Transverse colon (tissue), 4 donors: Measurements from ENCODE around the gene MICAL1. TPM values are rescaled to one million over a fixed set of nuclear protein-coding genes. Genes with fewer than 3 reads are reported as not detected.

Source experiments
- DNase-seq: peaks from one replicate; pipeline ENCODE4 v3.0.0-alpha.2; 2019
- H3K27ac ChIP-seq, 4 donors: fragments of 200-600 bp; sonication (generic); 2 replicates each; pipeline ENCODE4 v1.5.1; 2016 to 2018; ENCODE audit warnings: inconsistent platforms in 4 of 4
- H3K27me3 ChIP-seq: fragments of 200-600 bp; sonication (generic); 2 replicates; pipeline ENCODE4 v1.5.1; 2017; ENCODE audit warnings: inconsistent platforms
- H3K36me3 ChIP-seq, 4 donors: fragments of 200-600 bp; sonication (generic); 2 replicates each; pipeline ENCODE4 v1.5.1; 2017 to 2019; ENCODE audit warnings: inconsistent platforms in 4 of 4
- H3K4me1 ChIP-seq, 4 donors: fragments of 200-600 bp; sonication (generic); 2 replicates each; pipeline ENCODE4 v1.5.1; 2017 to 2020; ENCODE audit warnings: inconsistent platforms in 4 of 4
- H3K4me3 ChIP-seq, 4 donors: fragments of 200-600 bp; sonication (generic); 1 replicate in 1 of 4; 2 replicates in 3 of 4; pipeline versions ENCODE4 v1.5.1 to v1.6.1; 2017 to 2019; ENCODE audit warnings: inconsistent platforms in 4 of 4
- H3K9me3 ChIP-seq, 2 donors: fragments of 200-600 bp; sonication (generic); 2 replicates each; pipeline ENCODE4 v1.5.1; 2017 to 2019; ENCODE audit warnings: inconsistent platforms in 2 of 2
- EP300 ChIP-seq: sonication (generic); formaldehyde crosslinking; IDR thresholded peaks from one replicate; pipeline ENCODE4 v1.6.1; 2017; ENCODE audit warnings: antibody characterized with exemption, low read depth
- POLR2A ChIP-seq: fragments of 450-650 bp; IDR thresholded peaks from one replicate; pipeline ENCODE4 v1.6.1; 2016; ENCODE audit warnings: antibody characterized with exemption, mild to moderate bottlenecking, moderate library complexity
- POLR2AphosphoS5 ChIP-seq, 3 donors: sonication (generic); formaldehyde crosslinking; IDR thresholded peaks; one replicate each; pipeline ENCODE4 v1.6.1; 2016; ENCODE audit warnings: antibody characterized with exemption in 3 of 3
- WGBS, 2 donors: methylation state at CpG; one replicate each; pipeline ENCODE4 v1.1.5; 2018; ENCODE audit warnings: low coverage in 1 of 2; 5-methylcytosine and 5-hydroxymethylcytosine counted together
- in situ Hi-C, 4 donors: fragments of 200-750 bp; cut with MboI; loops; one replicate each; pipeline versions ENCODE4 v1.15.0 to v1.15.1; 2017; ENCODE audit warnings: low sequenced_read_pairs in 3 of 4, low pct_ligation_motif_present in 1 of 4, low pct_unique_long_range_greater_than_20kb in 1 of 4
- intact Hi-C: fragments of 100-400 bp; cut with DNase I; formaldehyde crosslinking; loops from one replicate; pipeline ENCODE4 v1.15.1; 2023; ENCODE audit warnings: low total_unique reads
- total RNA-seq, 4 donors: library from RNA; depleted of rRNA; stranded (reverse); fragments of >200 nt; gene quantifications; one replicate each; pipeline ENCODE4 v1.1.0, GENCODE V29; 2016
- TF ChIP-seq, protein P1 (sequence below), 5 experiments: fragments of 200-600 bp in 3 of 5; fragments of 450-650 bp in 2 of 5; sonication (generic) in 3 of 5; IDR thresholded peaks; 1 replicate in 2 of 5; 2 replicates in 3 of 5; pipeline ENCODE4 v1.5.1; 2016 to 2017; ENCODE audit warnings: antibody characterized with exemption in 5 of 5, inconsistent platforms in 3 of 5, mild to moderate bottlenecking in 2 of 5, moderate library complexity in 1 of 5

The MICAL1 gene
- total RNA-seq, 4 donors from 2014 or later = 85.3 to 241 (median 121) TPM

DNA sequence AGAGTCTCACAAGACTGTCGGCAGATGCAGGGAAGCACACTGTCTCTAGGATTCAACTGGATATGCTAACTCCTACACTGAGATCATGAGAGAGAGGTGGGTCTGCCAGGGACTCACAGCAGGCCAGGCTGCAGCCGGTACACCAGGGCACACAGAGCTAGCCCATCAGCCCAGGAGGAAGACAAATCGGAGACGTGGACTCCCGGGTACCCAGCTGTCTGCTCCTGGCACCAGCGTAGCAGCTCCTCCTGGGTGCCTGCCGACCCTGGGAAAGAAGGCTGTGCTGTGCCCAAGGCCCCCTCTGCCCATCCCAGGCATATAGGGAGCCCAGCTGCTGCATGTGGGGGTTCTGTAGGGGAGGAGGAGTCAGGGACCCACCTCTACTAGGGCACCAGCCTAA lies 7.0 kb downstream of the MICAL1 start:
- 71% methylated on average over 7 of the region's 7 CpGs; no CpG with 5 or more reads in 1 of the 2 donors for WGBS, 2 donors
- Histone ChIP-seq H3K36me3 (no peaks in the 10 kb centered on the region), H3K27ac (no peak overlapping the region), H3K9me3 (no peaks in the 10 kb centered on the region), H3K4me1 (peaks cover 0 to 7% (median 2%) of the 10 kb centered on the region in 4 donors), H3K27me3 (no peaks in the 10 kb centered on the region), H3K4me3 (no peak overlapping the region)
- in situ Hi-C loops = loop anchor here in 1 of 4 donors (25.0 kb wide), 1 partner anchor 239 kb away; the partner anchor contains the start of genes AK9 and FIG4
- DNase-seq = no peak
- TF ChIP-seq, protein P1, sequence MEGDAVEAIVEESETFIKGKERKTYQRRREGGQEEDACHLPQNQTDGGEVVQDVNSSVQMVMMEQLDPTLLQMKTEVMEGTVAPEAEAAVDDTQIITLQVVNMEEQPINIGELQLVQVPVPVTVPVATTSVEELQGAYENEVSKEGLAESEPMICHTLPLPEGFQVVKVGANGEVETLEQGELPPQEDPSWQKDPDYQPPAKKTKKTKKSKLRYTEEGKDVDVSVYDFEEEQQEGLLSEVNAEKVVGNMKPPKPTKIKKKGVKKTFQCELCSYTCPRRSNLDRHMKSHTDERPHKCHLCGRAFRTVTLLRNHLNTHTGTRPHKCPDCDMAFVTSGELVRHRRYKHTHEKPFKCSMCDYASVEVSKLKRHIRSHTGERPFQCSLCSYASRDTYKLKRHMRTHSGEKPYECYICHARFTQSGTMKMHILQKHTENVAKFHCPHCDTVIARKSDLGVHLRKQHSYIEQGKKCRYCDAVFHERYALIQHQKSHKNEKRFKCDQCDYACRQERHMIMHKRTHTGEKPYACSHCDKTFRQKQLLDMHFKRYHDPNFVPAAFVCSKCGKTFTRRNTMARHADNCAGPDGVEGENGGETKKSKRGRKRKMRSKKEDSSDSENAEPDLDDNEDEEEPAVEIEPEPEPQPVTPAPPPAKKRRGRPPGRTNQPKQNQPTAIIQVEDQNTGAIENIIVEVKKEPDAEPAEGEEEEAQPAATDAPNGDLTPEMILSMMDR (IDR thresholded peaks at IDR 0.05) = no peak
- no peak for TF ChIP-seq EP300
- TF ChIP-seq POLR2A = no peak
- TF ChIP-seq POLR2AphosphoS5 (IDR thresholded peaks at IDR 0.05) = no peak
- intact Hi-C loops = loop anchor here (1.0 kb wide), 1 partner anchor 31 kb away; no protein-coding TSS in a partner anchor

DNA sequence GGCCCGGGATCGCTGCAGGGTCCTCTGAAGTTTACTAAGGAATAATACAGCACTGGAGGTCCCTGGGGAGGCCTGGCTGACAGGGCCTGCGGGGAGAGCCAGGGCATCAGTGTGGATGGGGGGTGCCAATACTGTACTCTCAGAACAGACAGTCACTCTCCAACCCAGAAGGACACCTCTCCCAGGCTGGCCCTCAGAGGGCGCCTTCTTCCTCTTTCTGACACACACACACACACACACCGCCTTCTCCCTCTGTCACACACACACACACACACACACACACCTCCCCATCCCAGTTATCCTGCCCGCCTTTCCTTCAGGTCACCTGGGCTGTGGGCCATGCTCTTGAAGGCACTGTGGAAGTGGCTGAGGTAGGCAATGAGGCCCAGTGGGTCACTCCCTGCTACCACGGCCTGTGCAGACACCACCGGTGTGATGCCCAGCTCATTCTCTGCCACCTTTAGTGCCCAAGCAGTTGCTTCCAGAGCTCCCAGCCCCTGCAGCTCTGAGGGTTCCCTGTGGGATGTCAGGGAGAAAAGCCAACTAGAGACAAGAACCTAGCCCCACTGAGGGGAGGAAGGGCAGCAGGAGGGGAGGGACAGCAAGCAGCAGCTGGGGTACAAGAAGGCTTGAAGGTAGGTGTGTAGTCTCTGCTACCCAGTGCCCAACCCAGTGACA lies 7.6 kb downstream of the MICAL1 start:
- TF ChIP-seq EP300 (no peak), POLR2A (no peak)
- TF ChIP-seq, protein P1 (IDR thresholded peaks at IDR 0.05) = no peak
- WGBS, 2 donors = 78% methylated on average over 8 of the region's 8 CpGs; no CpG with 5 or more reads in 1 of the 2 donors
- intact Hi-C loops = loop anchor here (1.0 kb wide), 1 partner anchor 31 kb away; no protein-coding TSS in a partner anchor
- H3K27ac ChIP-seq = no peak overlapping the region
- peaks cover 0 to 7% (median 0%) of the 10 kb centered on the region in 4 donors for H3K4me1 ChIP-seq
- no peaks in the 10 kb centered on the region for H3K9me3 ChIP-seq
- H3K36me3 ChIP-seq = no peaks in the 10 kb centered on the region
- H3K4me3 ChIP-seq = no peak overlapping the region
- H3K27me3 ChIP-seq = no peaks in the 10 kb centered on the region
- in situ Hi-C loops = loop anchor here in 1 of 4 donors (25.0 kb wide), 1 partner anchor 239 kb away; the partner anchor contains the start of genes AK9 and FIG4
- DNase-seq = no peak

DNA sequence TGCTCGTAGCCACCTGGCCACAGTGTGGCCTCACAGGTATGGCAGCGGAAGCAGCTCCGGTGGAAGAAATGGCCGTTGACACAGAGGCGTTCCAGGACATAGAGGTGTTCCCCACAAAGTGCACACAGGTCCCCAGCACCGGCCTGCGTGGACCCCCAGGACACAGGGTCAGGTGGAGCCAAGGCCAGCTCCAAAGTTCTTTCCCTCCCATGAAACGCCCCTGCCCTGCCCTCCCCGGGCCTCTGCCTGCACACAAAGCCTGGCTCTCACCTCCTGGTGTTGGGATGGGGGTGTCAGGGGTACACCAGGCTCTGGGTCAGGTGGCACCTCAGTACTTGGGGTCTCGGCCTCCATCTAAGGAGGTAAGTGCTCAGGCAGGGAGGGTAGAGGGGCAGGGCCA lies 8.5 kb downstream of the MICAL1 start:
- Histone ChIP-seq H3K27me3 (no peaks in the 10 kb centered on the region), H3K4me3 (no peak overlapping the region), H3K27ac (no peak overlapping the region), H3K36me3 (no peaks in the 10 kb centered on the region), H3K4me1 (peaks cover 0 to 11% (median 1%) of the 10 kb centered on the region in 4 donors), H3K9me3 (no peaks in the 10 kb centered on the region)
- WGBS, 2 donors = 79% methylated on average over 10 of the region's 10 CpGs; no CpG with 5 or more reads in 1 of the 2 donors
- TF ChIP-seq POLR2AphosphoS5 (IDR thresholded peaks at IDR 0.05) (no peak), POLR2A (no peak), EP300 (no peak)
- TF ChIP-seq, protein P1 (IDR thresholded peaks at IDR 0.05) = no peak
- in situ Hi-C loops = loop anchor here in 1 of 4 donors (25.0 kb wide), 1 partner anchor 240 kb away; the partner anchor contains the start of genes AK9 and FIG4
- intact Hi-C loops = no loop called here
- no peak for DNase-seq

DNA sequence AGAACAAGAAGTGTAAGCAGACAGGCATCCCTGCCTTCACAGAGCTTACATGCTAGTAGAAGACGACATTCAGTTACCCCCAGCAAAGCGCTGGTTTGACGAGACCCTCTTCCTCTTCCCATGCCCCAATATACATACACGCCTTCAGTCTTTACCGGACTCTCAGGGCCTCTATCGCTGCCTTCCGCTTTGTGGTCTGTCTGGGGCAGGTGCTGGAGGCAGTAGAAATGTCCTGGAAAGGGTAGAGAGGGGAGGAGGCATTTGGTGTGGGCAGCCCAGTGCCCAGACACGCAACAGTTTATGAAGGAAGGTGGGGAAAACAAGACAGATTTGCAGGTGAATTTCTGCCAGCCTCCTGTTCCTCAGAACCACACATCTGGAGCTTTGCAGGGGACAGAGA lies 9.0 kb downstream of the MICAL1 start:
- intact Hi-C loops = no loop called here
- Histone ChIP-seq H3K4me3 (no peak overlapping the region), H3K36me3 (no peaks in the 10 kb centered on the region), H3K27me3 (no peaks in the 10 kb centered on the region), H3K4me1 (peaks cover 0 to 16% (median 6%) of the 10 kb centered on the region in 4 donors), H3K9me3 (no peaks in the 10 kb centered on the region), H3K27ac (no peak overlapping the region)
- TF ChIP-seq POLR2AphosphoS5 (IDR thresholded peaks at IDR 0.05) = no peak
- TF ChIP-seq POLR2A = no peak
- TF ChIP-seq, protein P1 (IDR thresholded peaks at IDR 0.05) = no peak
- no peak for TF ChIP-seq EP300
- no peak for DNase-seq
- in situ Hi-C loops = loop anchor here in 1 of 4 donors (25.0 kb wide), 1 partner anchor 241 kb away; the partner anchor contains the start of genes AK9 and FIG4
- WGBS, 2 donors = 74% methylated on average over 8 of the region's 8 CpGs; no CpG with 5 or more reads in 1 of the 2 donors
